HepG2 (cell line): ENCODE measurements around the gene ARHGEF37. TPM values are rescaled to one million over a fixed set of nuclear protein-coding genes. Genes with fewer than 3 reads are reported as not detected.

Source experiments
- CBFB ChIP-seq: sonication (generic); formaldehyde crosslinking; IDR thresholded peaks from 2 replicates; pipeline ENCODE4 v1.4.0; 2020; ENCODE audit warnings: missing genetic modification reagents
- FUBP1 ChIP-seq: sonication (generic); formaldehyde crosslinking; IDR thresholded peaks from 2 replicates; pipeline ENCODE4 v1.5.1; 2020; ENCODE audit warnings: missing genetic modification reagents, mild to moderate bottlenecking, borderline replicate concordance
- HMG20B ChIP-seq: conservative IDR thresholded peaks from 2 replicates; pipeline ENCODE4 v1.6.1; 2016; ENCODE audit warnings: missing genetic modification reagents, missing compliant biosample characterization
- HNRNPK ChIP-seq: fragments of 200-400 bp; formaldehyde crosslinking; IDR thresholded peaks from 2 replicates; pipeline ENCODE4 v1.6.1; 2018; ENCODE audit warnings: low read length, low read depth, moderate library complexity, mild to moderate bottlenecking; ENCODE audit not compliant: poor library complexity, severe bottlenecking
- PPARG ChIP-seq: conservative IDR thresholded peaks from 2 replicates; pipeline ENCODE4 v1.6.1; 2016; ENCODE audit warnings: missing biosample characterization, missing genetic modification reagents
- RARA ChIP-seq: IDR thresholded peaks from 2 replicates; pipeline ENCODE4 v1.6.1; 2016; ENCODE audit warnings: missing genetic modification reagents, missing compliant biosample characterization
- SOX5 ChIP-seq: IDR thresholded peaks from 2 replicates; pipeline ENCODE4 v1.6.1; 2016; ENCODE audit warnings: borderline replicate concordance
- THRA ChIP-seq: sonication (generic); formaldehyde crosslinking; IDR thresholded peaks from 2 replicates; pipeline ENCODE4 v1.4.0; 2020; ENCODE audit warnings: missing genetic modification reagents, borderline replicate concordance
- ZNF138 ChIP-seq: sonication (generic); formaldehyde crosslinking; IDR thresholded peaks from 2 replicates; pipeline ENCODE4 v1.5.0; 2020; ENCODE audit warnings: mild to moderate bottlenecking, low read depth, missing genetic modification reagents
- ZNF3 ChIP-seq: IDR thresholded peaks from 2 replicates; pipeline ENCODE4 v1.7.0; 2017; ENCODE audit warnings: inconsistent platforms
- ZNF501 ChIP-seq: sonication (generic); formaldehyde crosslinking; IDR thresholded peaks from 2 replicates; pipeline ENCODE4 v1.5.1; 2020; ENCODE audit warnings: mild to moderate bottlenecking, moderate library complexity, missing genetic modification reagents
- polyA plus RNA-seq, 8 experiments: library from polyadenylated mRNA; depleted of rRNA in 3 of 8; stranded (reverse) in 7 of 8; unstranded in 1 of 8; fragments of >200 nt; fragmentation: Illumina TruSeq in 4 of 8; extraction: Trizol in 4 of 8; gene quantifications; 2 replicates each; pipeline versions ENCODE4 v1.2.1 to v1.2.3, GENCODE V29; 2011 to 2016; ENCODE audit warnings: low read depth in 4 of 8, missing spikeins in 1 of 8, mixed read lengths in 1 of 8; ENCODE audit not compliant: insufficient read depth in 1 of 8
- total RNA-seq, 5 experiments: library from RNA; depleted of rRNA; stranded (reverse); fragments of >200 nt; fragmentation: Illumina TruSeq; extraction: Trizol; gene quantifications; 2 replicates each; pipeline ENCODE4 v1.2.3, GENCODE V29; 2016; ENCODE audit warnings: low read depth in 1 of 5
- TF ChIP-seq, protein P1 (sequence below): sonication (generic); formaldehyde crosslinking; IDR thresholded peaks from 2 replicates; pipeline ENCODE4 v1.5.1; 2020; ENCODE audit warnings: missing genetic modification reagents, mild to moderate bottlenecking, borderline replicate concordance

ARHGEF37 gene
- total and polyA plus RNA-seq, 2 of the 13 experiments (the other 11 are each of a cell fraction or from before 2014, with no cell fraction given), result 0.18 to 0.27 TPM

DNA sequence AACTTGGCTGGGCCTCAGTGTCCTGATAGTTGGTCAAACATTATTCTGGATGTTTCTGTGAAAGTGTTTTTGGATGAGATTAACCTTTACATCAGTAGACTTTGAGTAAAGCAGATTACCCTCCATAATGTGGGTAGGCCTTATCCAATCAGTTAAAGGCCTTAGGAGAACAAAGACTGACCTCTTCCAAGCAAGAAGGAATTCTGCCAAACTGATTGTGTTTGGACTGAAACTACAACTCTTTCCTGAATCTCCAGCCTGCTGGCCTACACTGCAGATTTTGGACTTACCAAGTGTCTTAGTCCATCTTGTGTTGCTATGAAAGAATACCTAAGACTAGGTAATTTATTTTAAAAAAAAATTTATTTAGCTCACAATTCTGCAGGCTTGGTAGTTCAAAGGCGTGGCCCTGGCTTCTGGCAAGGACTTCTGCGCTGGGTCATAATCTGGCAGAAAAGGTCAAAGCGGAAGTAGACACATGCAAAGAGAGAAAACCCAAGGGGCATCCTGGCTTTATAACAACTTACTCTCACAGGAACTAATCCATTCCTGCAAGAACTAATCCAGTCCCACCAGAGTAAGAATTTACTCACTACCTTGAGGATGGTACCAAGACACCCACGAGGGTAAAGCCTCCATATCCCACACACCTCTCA is 8.6 kb upstream of the ARHGEF37 start (continued):
- TF ChIP-seq THRA (no peak), ZNF3 (CRISPR knock-in tag) (no peak), PPARG (CRISPR knock-in tag) (no peak), FUBP1 (CRISPR knock-in tag) (no peak), HNRNPK (no peak), HMG20B (CRISPR knock-in tag) (no peak), ZNF501 (CRISPR knock-in tag) (no peak), ZNF138 (CRISPR knock-in tag) (no peak), SOX5 (CRISPR knock-in tag) (no peak), RARA (no peak), CBFB (no peak)
- TF ChIP-seq, protein P1, sequence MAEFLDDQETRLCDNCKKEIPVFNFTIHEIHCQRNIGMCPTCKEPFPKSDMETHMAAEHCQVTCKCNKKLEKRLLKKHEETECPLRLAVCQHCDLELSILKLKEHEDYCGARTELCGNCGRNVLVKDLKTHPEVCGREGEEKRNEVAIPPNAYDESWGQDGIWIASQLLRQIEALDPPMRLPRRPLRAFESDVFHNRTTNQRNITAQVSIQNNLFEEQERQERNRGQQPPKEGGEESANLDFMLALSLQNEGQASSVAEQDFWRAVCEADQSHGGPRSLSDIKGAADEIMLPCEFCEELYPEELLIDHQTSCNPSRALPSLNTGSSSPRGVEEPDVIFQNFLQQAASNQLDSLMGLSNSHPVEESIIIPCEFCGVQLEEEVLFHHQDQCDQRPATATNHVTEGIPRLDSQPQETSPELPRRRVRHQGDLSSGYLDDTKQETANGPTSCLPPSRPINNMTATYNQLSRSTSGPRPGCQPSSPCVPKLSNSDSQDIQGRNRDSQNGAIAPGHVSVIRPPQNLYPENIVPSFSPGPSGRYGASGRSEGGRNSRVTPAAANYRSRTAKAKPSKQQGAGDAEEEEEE, result no peak
